Heart left ventricle (tissue), 13 donors: ENCODE results near the gene METTL3.

Experiments
- CTCF ChIP-seq, 12 donors: fragments of 200-600 bp; sonication (generic) in 4 of 12; IDR thresholded peaks; one replicate each; pipeline versions ENCODE4 v1.5.0 to v1.8.0; 2018 to 2022; ENCODE audit warnings: antibody characterized with exemption in 12 of 12, mild to moderate bottlenecking in 5 of 12
- POLR2A ChIP-seq, 2 donors: fragments of 450-650 bp; IDR thresholded peaks; one replicate each; pipeline ENCODE4 v1.6.1; 2017; ENCODE audit warnings: antibody characterized with exemption in 2 of 2, mild to moderate bottlenecking in 2 of 2, moderate library complexity in 2 of 2
- donor health status: ischemic (EF 13 %, LVEDD 7.1; RV severe dilation, severe dysfunction).
- donor health status: DM: no; HTN: yes; CAD: no.
- donor health status: DM: no; HTN: no; CAD: no.
- donor health status: ischemic (EF 25% LVEDD 6.9; RV normal size, moderate dysfunction).
- donor health status: ischemic (EF 25% LVEDD 5.7; RV mildly dilated, moderate dysfunction).
- donor health status: ischemic (EF 35%, LVEDD 5.7; RV mildly dilated, moderate dysfunction).
- donor health status: nonischemic (EF 11% LVEDD 7.7; RV severe dilation, severe dysfunction).
- donor health status: DM: yes; HTN: yes; CAD: no.
- donor health status: PGD.
- donor health status: ischemic (EF 29% LVEDD 5.4; RV normal size, mild dysfunction).
- donor health status: nonischemic (EF 23%, LVEDD 6.1; RV moderate dilation, normal function).

DNA sequence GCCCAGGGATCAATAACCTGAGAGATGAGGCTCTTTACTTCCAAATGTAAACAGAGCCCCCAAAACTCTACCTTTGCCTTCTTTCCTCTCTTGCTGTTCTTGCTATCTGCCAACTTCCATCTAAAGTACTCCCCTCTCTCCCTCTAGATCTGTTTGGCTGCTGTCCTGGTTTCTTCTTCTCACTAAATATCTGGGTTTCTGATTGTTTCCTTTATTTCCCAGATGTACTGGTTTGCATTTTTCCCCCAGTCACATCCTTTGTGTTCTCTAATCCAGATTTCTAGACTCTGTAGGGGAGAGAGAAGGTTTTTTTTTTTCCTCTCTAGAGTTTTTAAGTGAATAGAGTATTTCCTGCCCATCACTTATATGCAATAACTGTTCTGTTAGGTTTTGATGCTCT, 22.2 kb upstream of the METTL3 start:
- TF ChIP-seq CTCF (IDR thresholded peaks at IDR 0.05) (no peak), POLR2A (IDR thresholded peaks at IDR 0.05) (no peak)
